ENCODE data around the gene OTUD1.

GRCh38 chr10:23417254-23417653 is 21.6 kb upstream of the OTUD1 start:
- TF ChIP-seq CTCF (conservative IDR thresholded peaks at IDR 0.05; ENCODE audit: low read depth, low read length) (no peak), EZH2 (IDR thresholded peaks at IDR 0.05; ENCODE audit: borderline replicate concordance, low read depth, low read length, poor library complexity, severe bottlenecking) (no peak)

All from A673 (cell line).